ENCODE measurements around the gene REXO4.

The REXO4 gene

GRCh38 chr9:133458643-133459312, 41.0 kb upstream of the REXO4 start:
- DNase-seq = no peak
- H3K36me3 ChIP-seq = peaks cover 0 to 8% (median 0%) of the 10 kb centered on the region in 3 donors
- intact Hi-C loops (cut with DNase I; ENCODE audit: low total_unique reads) = loop anchor here (2.0 kb wide), 1 partner anchor 42 kb away; no protein-coding TSS in a partner anchor
- no peaks in the 10 kb centered on the region for H3K9me3 ChIP-seq
- H3K4me1 ChIP-seq = peaks cover 0 to 24% (median 12%) of the 10 kb centered on the region in 4 donors
- no peaks in the 10 kb centered on the region for H3K27me3 ChIP-seq
- H3K27ac ChIP-seq = peak overlapping the region; percentile 86 to 96
- H3K4me3 ChIP-seq = peak overlapping the region; percentile 63 to 73
- TF ChIP-seq CTCF (IDR thresholded peaks at IDR 0.05) = no peak

GRCh38 chr9:133457748-133458147, 39.9 kb upstream of the REXO4 start:
- no peaks in the 10 kb centered on the region for H3K27me3 ChIP-seq
- no peak overlapping the region for H3K4me3 ChIP-seq
- intact Hi-C loops (cut with DNase I; ENCODE audit: low total_unique reads) = loop anchor here (2.0 kb wide), 1 partner anchor 41 kb away; no protein-coding TSS in a partner anchor
- no peaks in the 10 kb centered on the region for H3K36me3 ChIP-seq
- H3K4me1 ChIP-seq = peaks cover 0 to 24% (median 12%) of the 10 kb centered on the region in 4 donors
- no peak overlapping the region for H3K27ac ChIP-seq
- TF ChIP-seq CTCF (IDR thresholded peaks at IDR 0.05) = no peak
- no peak for DNase-seq
- no peaks in the 10 kb centered on the region for H3K9me3 ChIP-seq

GRCh38 chr9:133457233-133457632, 39.4 kb upstream of the REXO4 start:
- H3K4me3 ChIP-seq = no peak overlapping the region
- peaks cover 0 to 24% (median 12%) of the 10 kb centered on the region in 4 donors for H3K4me1 ChIP-seq
- no peak for DNase-seq
- H3K27me3 ChIP-seq = no peaks in the 10 kb centered on the region
- no peak for TF ChIP-seq CTCF (IDR thresholded peaks at IDR 0.05)
- no peaks in the 10 kb centered on the region for H3K9me3 ChIP-seq
- no peaks in the 10 kb centered on the region for H3K36me3 ChIP-seq
- no peak overlapping the region for H3K27ac ChIP-seq
- intact Hi-C loops (cut with DNase I; ENCODE audit: low total_unique reads) = no loop called here

GRCh38 chr9:133456409-133456808, 38.6 kb upstream of the REXO4 start:
- intact Hi-C loops (cut with DNase I; ENCODE audit: low total_unique reads) = no loop called here
- H3K4me1 ChIP-seq = peaks cover 0 to 21% (median 12%) of the 10 kb centered on the region in 4 donors
- H3K27ac ChIP-seq = no peak overlapping the region
- no peaks in the 10 kb centered on the region for H3K36me3 ChIP-seq
- no peak for TF ChIP-seq CTCF (IDR thresholded peaks at IDR 0.05)
- H3K27me3 ChIP-seq = no peaks in the 10 kb centered on the region
- no peak overlapping the region for H3K4me3 ChIP-seq
- H3K9me3 ChIP-seq = no peaks in the 10 kb centered on the region
- no peak for DNase-seq

GRCh38 chr9:133455936-133456335, 38.1 kb upstream of the REXO4 start:
- Histone ChIP-seq H3K4me3 (no peak overlapping the region), H3K27me3 (no peaks in the 10 kb centered on the region), H3K9me3 (no peaks in the 10 kb centered on the region), H3K36me3 (no peaks in the 10 kb centered on the region), H3K4me1 (peaks cover 0 to 16% (median 10%) of the 10 kb centered on the region in 4 donors), H3K27ac (no peak overlapping the region)
- intact Hi-C loops (cut with DNase I; ENCODE audit: low total_unique reads) = no loop called here
- no peak for DNase-seq
- TF ChIP-seq CTCF (IDR thresholded peaks at IDR 0.05) = no peak

Data from tibial artery (tissue), 4 donors.